ENCODE data around the gene ARHGAP23.

DNA sequence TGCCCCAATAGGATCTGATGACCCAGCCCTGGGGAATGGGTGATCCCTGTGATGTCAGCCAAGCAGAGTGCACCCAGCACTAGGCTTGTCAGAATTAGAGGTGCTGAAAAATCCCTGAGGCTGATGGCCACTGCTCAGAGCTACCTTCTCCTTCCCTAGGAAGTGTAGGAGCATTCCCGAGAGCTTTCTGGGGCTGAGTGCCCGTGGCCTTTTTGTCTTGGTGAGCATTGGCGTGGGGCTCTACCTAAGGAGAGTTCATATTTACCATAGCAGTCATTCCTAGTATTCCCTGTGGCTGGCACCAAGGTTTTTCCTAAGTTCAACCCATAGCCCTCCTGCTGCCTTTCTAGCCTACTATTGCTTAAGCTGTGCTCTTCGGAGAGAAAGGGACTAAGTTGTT, 22.6 kb upstream of the ARHGAP23 start:
- TF ChIP-seq, protein P1, sequence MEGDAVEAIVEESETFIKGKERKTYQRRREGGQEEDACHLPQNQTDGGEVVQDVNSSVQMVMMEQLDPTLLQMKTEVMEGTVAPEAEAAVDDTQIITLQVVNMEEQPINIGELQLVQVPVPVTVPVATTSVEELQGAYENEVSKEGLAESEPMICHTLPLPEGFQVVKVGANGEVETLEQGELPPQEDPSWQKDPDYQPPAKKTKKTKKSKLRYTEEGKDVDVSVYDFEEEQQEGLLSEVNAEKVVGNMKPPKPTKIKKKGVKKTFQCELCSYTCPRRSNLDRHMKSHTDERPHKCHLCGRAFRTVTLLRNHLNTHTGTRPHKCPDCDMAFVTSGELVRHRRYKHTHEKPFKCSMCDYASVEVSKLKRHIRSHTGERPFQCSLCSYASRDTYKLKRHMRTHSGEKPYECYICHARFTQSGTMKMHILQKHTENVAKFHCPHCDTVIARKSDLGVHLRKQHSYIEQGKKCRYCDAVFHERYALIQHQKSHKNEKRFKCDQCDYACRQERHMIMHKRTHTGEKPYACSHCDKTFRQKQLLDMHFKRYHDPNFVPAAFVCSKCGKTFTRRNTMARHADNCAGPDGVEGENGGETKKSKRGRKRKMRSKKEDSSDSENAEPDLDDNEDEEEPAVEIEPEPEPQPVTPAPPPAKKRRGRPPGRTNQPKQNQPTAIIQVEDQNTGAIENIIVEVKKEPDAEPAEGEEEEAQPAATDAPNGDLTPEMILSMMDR (IDR thresholded peaks at IDR 0.05; ENCODE audit: poor library complexity) = no peak
- no peak for TF ChIP-seq EZH2 (IDR thresholded peaks at IDR 0.05; ENCODE audit: borderline replicate concordance)

Data from hepatocyte (in vitro differentiated cells).